Upper lobe of left lung (tissue), 6 donors: ENCODE results near the gene OXT. TPM values are rescaled to one million over a fixed set of nuclear protein-coding genes. Genes with fewer than 3 reads are reported as not detected.

Source experiments
- ATAC-seq, 2 donors: fragments of 200-7000 bp; cut with Tn5 transposase; one replicate each; pipeline ENCODE4 v1.9.1; 2022; ENCODE audit warnings: mild to moderate bottlenecking in 2 of 2, moderate library complexity in 2 of 2; ENCODE audit not compliant: low FRiP score in 2 of 2
- DNase-seq, 2 donors: peaks; one replicate each; pipeline ENCODE4 v3.0.0-alpha.2; 2019 to 2020
- H3K27ac ChIP-seq, 4 donors: fragments of 200-600 bp; sonication (generic); one replicate each; pipeline ENCODE4 v1.5.1; 2016 to 2019
- H3K27me3 ChIP-seq, 4 donors: fragments of 200-600 bp; sonication (generic); one replicate each; pipeline ENCODE4 v1.5.1; 2017 to 2019
- H3K36me3 ChIP-seq, 4 donors: fragments of 200-600 bp; sonication (generic); one replicate each; pipeline ENCODE4 v1.5.1; 2016 to 2019
- H3K4me1 ChIP-seq, 4 donors: fragments of 200-600 bp; sonication (generic); one replicate each; pipeline ENCODE4 v1.5.1; 2018 to 2019
- H3K4me3 ChIP-seq, 4 donors: fragments of 200-600 bp; sonication (generic); one replicate each; pipeline ENCODE4 v1.5.1; 2017 to 2019; ENCODE audit warnings: mild to moderate bottlenecking in 2 of 4, moderate library complexity in 1 of 4
- H3K9me3 ChIP-seq, 4 donors: fragments of 200-600 bp; sonication (generic); one replicate each; pipeline ENCODE4 v1.5.1; 2018 to 2019
- CTCF ChIP-seq, 6 experiments: fragments of 450-650 bp in 4 of 6; fragments of 200-600 bp in 2 of 6; sonication (generic) in 2 of 6; IDR thresholded peaks; one replicate each; pipeline ENCODE4 v1.5.1; 2016 to 2019; ENCODE audit warnings: antibody characterized with exemption in 6 of 6
- EP300 ChIP-seq, 4 donors: sonication (generic); formaldehyde crosslinking; IDR thresholded peaks; one replicate each; pipeline ENCODE4 v1.5.1; 2017; ENCODE audit warnings: antibody characterized with exemption in 4 of 4, control low read depth in 2 of 4
- POLR2A ChIP-seq, 4 donors: fragments of 450-650 bp; IDR thresholded peaks; one replicate each; pipeline ENCODE4 v1.5.1; 2016 to 2017; ENCODE audit warnings: antibody characterized with exemption in 4 of 4, mild to moderate bottlenecking in 2 of 4
- POLR2AphosphoS5 ChIP-seq, 2 donors: sonication (generic); formaldehyde crosslinking; IDR thresholded peaks; one replicate each; pipeline ENCODE4 v1.5.1; 2017; ENCODE audit warnings: antibody characterized with exemption in 2 of 2
- WGBS, 2 donors: methylation state at CpG; one replicate each; pipeline ENCODE4 v1.1.5; 2017 to 2018; 5-methylcytosine and 5-hydroxymethylcytosine counted together
- total RNA-seq, 6 donors: library from RNA; depleted of rRNA in 4 of 6; stranded (reverse); fragments of >200 nt in 4 of 6; gene quantifications; one replicate each; pipeline versions ENCODE4 v1.1.0 to v1.2.1, GENCODE V29; 2016 to 2021
- donor health status: DM: no; HTN: no; CAD: no; lungs with moderate emphysema.
- donor health status: DM: no; HTN: yes; CAD: no; lungs with severe emphysema.

Gene OXT
- total RNA-seq, 6 donors from 2014 or later: 2.7 TPM; not detected in 5

GRCh38 chr20:3107464-3108025, 36.1 kb downstream of the OXT start:
- WGBS, 2 donors: 84 to 92% methylated on average over 6 to 12 of the region's 12 CpGs
- TF ChIP-seq EP300 (IDR thresholded peaks at IDR 0.05) (no peak), POLR2A (IDR thresholded peaks at IDR 0.05) (no peak), POLR2AphosphoS5 (IDR thresholded peaks at IDR 0.05) (no peak), CTCF (IDR thresholded peaks at IDR 0.05) (no peak)
- DNase-seq: no peak
- H3K9me3 ChIP-seq: no peaks in the 10 kb centered on the region
- no peaks in the 10 kb centered on the region for H3K4me1 ChIP-seq
- no peak for ATAC-seq
- H3K36me3 ChIP-seq: peaks cover 0 to 37% (median 25%) of the 10 kb centered on the region in 4 donors
- no peak overlapping the region for H3K27ac ChIP-seq
- H3K27me3 ChIP-seq: no peaks in the 10 kb centered on the region
- H3K4me3 ChIP-seq: no peak overlapping the region

- Histone ChIP-seq H3K36me3 (peaks cover 0 to 50% (median 31%) of the 10 kb centered on the region in 4 donors), H3K27ac (no peak overlapping the region), H3K9me3 (no peaks in the 10 kb centered on the region), H3K4me1 (no peaks in the 10 kb centered on the region), H3K27me3 (no peaks in the 10 kb centered on the region), H3K4me3 (no peak overlapping the region)
- WGBS, 2 donors: 95 to 96% methylated on average over 18 of the region's 23 CpGs
- peak in 1 of 2 donors; percentile 64 for DNase-seq
- no peak for ATAC-seq
- TF ChIP-seq POLR2A (IDR thresholded peaks at IDR 0.05) (no peak), CTCF (IDR thresholded peaks at IDR 0.05) (no peak), POLR2AphosphoS5 (IDR thresholded peaks at IDR 0.05) (no peak)
Observed at GRCh38 chr20:3109350-3110302, 38.2 kb downstream of the OXT start.

- H3K4me3 ChIP-seq: no peak overlapping the region
- peaks cover 0 to 49% (median 31%) of the 10 kb centered on the region in 4 donors for H3K36me3 ChIP-seq
- TF ChIP-seq POLR2A (IDR thresholded peaks at IDR 0.05) (no peak), EP300 (IDR thresholded peaks at IDR 0.05) (no peak), POLR2AphosphoS5 (IDR thresholded peaks at IDR 0.05) (no peak), CTCF (IDR thresholded peaks at IDR 0.05) (no peak)
- no peaks in the 10 kb centered on the region for H3K9me3 ChIP-seq
- DNase-seq (no peak), ATAC-seq (no peak)
- WGBS, 2 donors: 86 to 92% methylated on average over 6 of the region's 7 CpGs
- no peaks in the 10 kb centered on the region for H3K27me3 ChIP-seq
- H3K4me1 ChIP-seq: peaks cover 0 to 6% (median 2%) of the 10 kb centered on the region in 4 donors
- H3K27ac ChIP-seq: no peak overlapping the region
Observed at GRCh38 chr20:3111507-3111906, 40.1 kb downstream of the OXT start.

GRCh38 chr20:3111995-3112394, 40.6 kb downstream of the OXT start:
- no peak for ATAC-seq
- Histone ChIP-seq H3K36me3 (peaks cover 0 to 44% (median 31%) of the 10 kb centered on the region in 4 donors), H3K4me3 (no peak overlapping the region), H3K27me3 (no peaks in the 10 kb centered on the region), H3K4me1 (peaks cover 0 to 6% (median 2%) of the 10 kb centered on the region in 4 donors), H3K9me3 (no peaks in the 10 kb centered on the region), H3K27ac (no peak overlapping the region)
- TF ChIP-seq POLR2AphosphoS5 (IDR thresholded peaks at IDR 0.05) (no peak), EP300 (IDR thresholded peaks at IDR 0.05) (no peak), CTCF (IDR thresholded peaks at IDR 0.05) (no peak), POLR2A (IDR thresholded peaks at IDR 0.05) (no peak)
- WGBS, 2 donors: 52 to 58% methylated on average over 2 of the region's 2 CpGs
- DNase-seq: no peak
